HepG2 (cell line): ENCODE data around the gene ZNF277. TPM values are rescaled to one million over a fixed set of nuclear protein-coding genes. Genes with fewer than 3 reads are reported as not detected.
A peak's percentile ranks its signal among the peaks of the same experiment; 100 is the strongest.

Source experiments
- ARNT ChIP-seq: fragments of 450-650 bp; IDR thresholded peaks from 2 replicates; pipeline ENCODE4 v1.6.1; 2017
- ATF1 ChIP-seq: IDR thresholded peaks from 2 replicates; pipeline ENCODE4 v1.6.1; 2016; ENCODE audit warnings: mild to moderate bottlenecking, control low read depth
- CHD4 ChIP-seq: fragments of 200-600 bp; sonication (generic); IDR thresholded peaks from 2 replicates; pipeline ENCODE4 v1.7.0; 2017; ENCODE audit warnings: mild to moderate bottlenecking, low read length, borderline replicate concordance
- CREBL2 ChIP-seq: sonication (generic); formaldehyde crosslinking; IDR thresholded peaks from 2 replicates; pipeline ENCODE4 v1.8.1; 2023; ENCODE audit warnings: missing genetic modification reagents, mild to moderate bottlenecking, borderline replicate concordance
- GABPA ChIP-seq, 2 experiments: IDR thresholded peaks; 2 replicates each; pipeline ENCODE4 v1.6.1; 2011 to 2016; ENCODE audit warnings: low read depth in 2 of 2, low read length in 1 of 2, missing biosample characterization in 1 of 2, missing genetic modification characterization in 1 of 2
- GATAD2A ChIP-seq: IDR thresholded peaks from 2 replicates; pipeline ENCODE4 v1.6.1; 2016
- KAT7 ChIP-seq: IDR thresholded peaks from 2 replicates; pipeline ENCODE4 v1.6.1; 2018; ENCODE audit warnings: borderline replicate concordance, missing compliant biosample characterization
- KDM4B ChIP-seq: sonication (generic); formaldehyde crosslinking; IDR thresholded peaks from 2 replicates; pipeline ENCODE4 v1.4.0; 2020; ENCODE audit warnings: missing genetic modification reagents
- MED8 ChIP-seq: sonication (generic); formaldehyde crosslinking; IDR thresholded peaks from 2 replicates; pipeline ENCODE4 v1.8.1; 2023; ENCODE audit warnings: mild to moderate bottlenecking, missing genetic modification reagents; ENCODE audit not compliant: insufficient replicate concordance
- MEF2D ChIP-seq: sonication (generic); formaldehyde crosslinking; IDR thresholded peaks from 2 replicates; pipeline ENCODE4 v1.5.1; 2020; ENCODE audit warnings: mild to moderate bottlenecking, missing genetic modification reagents
- NAIF1 ChIP-seq: sonication (generic); formaldehyde crosslinking; IDR thresholded peaks from 2 replicates; pipeline ENCODE4 v1.5.0; 2020; ENCODE audit warnings: mild to moderate bottlenecking, missing genetic modification reagents, borderline replicate concordance
- SCMH1 ChIP-seq: sonication (generic); formaldehyde crosslinking; IDR thresholded peaks from 2 replicates; pipeline ENCODE4 v1.9.0; 2021; ENCODE audit warnings: missing genetic modification reagents, mild to moderate bottlenecking, borderline replicate concordance
- SOX6 ChIP-seq, 2 experiments: fragments of 450-650 bp in 1 of 2; sonication (generic) in 1 of 2; formaldehyde crosslinking in 1 of 2; IDR thresholded peaks; 2 replicates each; pipeline versions ENCODE4 v1.4.0 to v1.6.1; 2017 to 2020; ENCODE audit warnings: antibody characterized with exemption in 1 of 2, mild to moderate bottlenecking in 1 of 2, missing genetic modification reagents in 1 of 2
- ZBTB7B ChIP-seq: sonication (generic); formaldehyde crosslinking; IDR thresholded peaks from 2 replicates; pipeline ENCODE4 v1.4.0; 2020; ENCODE audit warnings: missing genetic modification reagents
- ZNF235 ChIP-seq: sonication (generic); formaldehyde crosslinking; IDR thresholded peaks from 2 replicates; pipeline ENCODE4 v1.8.1; 2023; ENCODE audit warnings: mild to moderate bottlenecking, missing genetic modification reagents, borderline replicate concordance
- ZNF335 ChIP-seq: sonication (generic); formaldehyde crosslinking; IDR thresholded peaks from 2 replicates; pipeline ENCODE4 v1.4.0; 2020; ENCODE audit warnings: missing genetic modification reagents
- ZNF556 ChIP-seq: sonication (generic); formaldehyde crosslinking; IDR thresholded peaks from 2 replicates; pipeline ENCODE4 v1.4.0; 2020; ENCODE audit warnings: mild to moderate bottlenecking, missing genetic modification reagents, borderline replicate concordance
- ZNF629 ChIP-seq: sonication (generic); formaldehyde crosslinking; conservative IDR thresholded peaks from 2 replicates; pipeline ENCODE4 v1.5.0; 2020; ENCODE audit warnings: missing genetic modification reagents
- ZNF687 ChIP-seq: sonication (generic); formaldehyde crosslinking; IDR thresholded peaks from 2 replicates; pipeline ENCODE4 v1.5.1; 2020; ENCODE audit warnings: mild to moderate bottlenecking, missing genetic modification reagents, moderate library complexity
- ZNF878 ChIP-seq: sonication (generic); formaldehyde crosslinking; IDR thresholded peaks from 2 replicates; pipeline ENCODE4 v1.8.1; 2023; ENCODE audit warnings: mild to moderate bottlenecking, missing genetic modification reagents, moderate library complexity
- polyA plus RNA-seq, 8 experiments: library from polyadenylated mRNA; depleted of rRNA in 3 of 8; stranded (reverse) in 7 of 8; unstranded in 1 of 8; fragments of >200 nt; fragmentation: Illumina TruSeq in 4 of 8; extraction: Trizol in 4 of 8; gene quantifications; 2 replicates each; pipeline versions ENCODE4 v1.2.1 to v1.2.3, GENCODE V29; 2011 to 2016; ENCODE audit warnings: low read depth in 4 of 8, missing spikeins in 1 of 8, mixed read lengths in 1 of 8; ENCODE audit not compliant: insufficient read depth in 1 of 8
- total RNA-seq, 5 experiments: library from RNA; depleted of rRNA; stranded (reverse); fragments of >200 nt; fragmentation: Illumina TruSeq; extraction: Trizol; gene quantifications; 2 replicates each; pipeline ENCODE4 v1.2.3, GENCODE V29; 2016; ENCODE audit warnings: low read depth in 1 of 5
- TF ChIP-seq, protein P1 (sequence below), 2 experiments: IDR thresholded peaks; 2 replicates each; pipeline ENCODE4 v1.6.1; 2011 to 2012; ENCODE audit warnings: low read length in 2 of 2, borderline replicate concordance in 1 of 2, low read depth in 1 of 2, mild to moderate bottlenecking in 1 of 2, moderate library complexity in 1 of 2

Gene ZNF277
- total and polyA plus RNA-seq, 2 of the 13 experiments (the other 11 are each of a cell fraction or from before 2014, with no cell fraction given) = 29.1 to 30.1 TPM

DNA sequence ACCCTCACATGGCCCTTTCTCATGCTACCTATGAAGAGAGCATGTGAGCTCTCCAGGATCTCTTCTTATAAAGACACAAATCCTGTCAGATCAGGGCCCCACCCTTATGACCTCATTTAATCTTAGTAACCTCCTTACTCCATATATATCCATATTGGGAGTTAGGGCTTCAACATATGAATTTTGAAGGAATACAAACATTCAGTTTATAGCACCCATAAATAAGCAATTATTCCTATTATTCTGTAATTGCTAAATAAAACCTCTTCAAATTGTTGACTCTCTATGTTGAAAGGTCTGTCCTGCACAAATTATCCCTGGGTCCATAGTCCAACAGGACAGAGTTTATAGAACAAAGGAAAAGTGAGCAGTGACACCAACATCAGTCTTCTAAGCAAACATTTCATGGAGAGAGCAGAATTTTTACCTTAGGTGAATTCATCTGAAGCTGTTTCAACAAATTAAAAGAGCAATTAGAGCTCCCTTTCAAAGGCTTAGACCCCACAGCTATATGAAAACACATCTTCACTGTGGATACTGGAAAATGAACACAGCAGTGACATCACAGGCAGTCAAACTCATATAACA, 12.5 kb upstream of the ZNF277 start (continued):
- TF ChIP-seq, protein P1, sequence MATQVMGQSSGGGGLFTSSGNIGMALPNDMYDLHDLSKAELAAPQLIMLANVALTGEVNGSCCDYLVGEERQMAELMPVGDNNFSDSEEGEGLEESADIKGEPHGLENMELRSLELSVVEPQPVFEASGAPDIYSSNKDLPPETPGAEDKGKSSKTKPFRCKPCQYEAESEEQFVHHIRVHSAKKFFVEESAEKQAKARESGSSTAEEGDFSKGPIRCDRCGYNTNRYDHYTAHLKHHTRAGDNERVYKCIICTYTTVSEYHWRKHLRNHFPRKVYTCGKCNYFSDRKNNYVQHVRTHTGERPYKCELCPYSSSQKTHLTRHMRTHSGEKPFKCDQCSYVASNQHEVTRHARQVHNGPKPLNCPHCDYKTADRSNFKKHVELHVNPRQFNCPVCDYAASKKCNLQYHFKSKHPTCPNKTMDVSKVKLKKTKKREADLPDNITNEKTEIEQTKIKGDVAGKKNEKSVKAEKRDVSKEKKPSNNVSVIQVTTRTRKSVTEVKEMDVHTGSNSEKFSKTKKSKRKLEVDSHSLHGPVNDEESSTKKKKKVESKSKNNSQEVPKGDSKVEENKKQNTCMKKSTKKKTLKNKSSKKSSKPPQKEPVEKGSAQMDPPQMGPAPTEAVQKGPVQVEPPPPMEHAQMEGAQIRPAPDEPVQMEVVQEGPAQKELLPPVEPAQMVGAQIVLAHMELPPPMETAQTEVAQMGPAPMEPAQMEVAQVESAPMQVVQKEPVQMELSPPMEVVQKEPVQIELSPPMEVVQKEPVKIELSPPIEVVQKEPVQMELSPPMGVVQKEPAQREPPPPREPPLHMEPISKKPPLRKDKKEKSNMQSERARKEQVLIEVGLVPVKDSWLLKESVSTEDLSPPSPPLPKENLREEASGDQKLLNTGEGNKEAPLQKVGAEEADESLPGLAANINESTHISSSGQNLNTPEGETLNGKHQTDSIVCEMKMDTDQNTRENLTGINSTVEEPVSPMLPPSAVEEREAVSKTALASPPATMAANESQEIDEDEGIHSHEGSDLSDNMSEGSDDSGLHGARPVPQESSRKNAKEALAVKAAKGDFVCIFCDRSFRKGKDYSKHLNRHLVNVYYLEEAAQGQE (IDR thresholded peaks at IDR 0.05; ENCODE audit: borderline replicate concordance in 1 of 2, low read depth in 1 of 2, low read length in 2 of 2) = no peak
- TF ChIP-seq ZNF687 (no peak), ZNF629 (CRISPR knock-in tag) (no peak), MED8 (no peak), GABPA (IDR thresholded peaks at IDR 0.05; ENCODE audit: low read depth, low read length) (no peak), GABPA (CRISPR knock-in tag; IDR thresholded peaks at IDR 0.05; ENCODE audit: low read depth) (no peak), KDM4B (no peak), CHD4 (peak; percentile 51; the same call in 1 of the 2 replicates), ARNT (no peak), ZNF335 (CRISPR knock-in tag) (no peak), ZNF235 (no peak), ZNF556 (CRISPR knock-in tag) (no peak; the same call in 1 of the 2 replicates), MEF2D (CRISPR knock-in tag) (no peak; the same call in 1 of the 2 replicates), SCMH1 (CRISPR knock-in tag) (no peak), SOX6 (IDR thresholded peaks at IDR 0.05) (no peak), SOX6 (CRISPR knock-in tag; IDR thresholded peaks at IDR 0.05) (peak; percentile 96), KAT7 (no peak), CREBL2 (no peak), GATAD2A (peak; percentile 89), ATF1 (CRISPR knock-in tag) (peak; percentile 41; the same call in 1 of the 2 replicates), ZBTB7B (CRISPR knock-in tag) (no peak; the same call in 1 of the 2 replicates), NAIF1 (no peak), ZNF878 (CRISPR knock-in tag) (no peak)
